HepG2 (cell line): ENCODE results near the gene DNAJC5. TPM values are rescaled to one million over a fixed set of nuclear protein-coding genes. Genes with fewer than 3 reads are reported as not detected.
A peak's percentile ranks its signal among the peaks of the same experiment; 100 is the strongest.

ENCODE experiments used
- ATAC-seq: fragments of 200-7000 bp; cut with Tn5 transposase; 3 replicates; pipeline ENCODE4 v1.9.1; 2020; ENCODE audit warnings: mild to moderate bottlenecking, moderate library complexity
- BruUV-seq: library from RNA; stranded (reverse); fragments of 400-500 nt; replicated peaks from 2 replicates; lab custom pipeline; 2021; lab: Mats Ljungman, UMichigan
- CTCF ChIA-PET: fragments of 300-600 bp; formaldehyde crosslinking; extraction: SDS; loops from one replicate; lab custom pipeline; 2021; ENCODE audit warnings: low total read pairs, inconsistent platforms, low intra/inter-chr PET ratio; lab: Yijun Ruan, JAX
- POLR2A ChIA-PET: fragments of 350-600 bp; sonication (Branson Sonifier 250); formaldehyde crosslinking; loops from one replicate; lab custom pipeline; 2020; ENCODE audit warnings: antibody characterized with exemption, inconsistent platforms; lab: Yijun Ruan, JAX
- DNase-seq: peaks from one replicate; pipeline ENCODE4 v3.0.0-alpha.2; 2015; ENCODE audit warnings: low spot score
- FAIRE-seq: peaks from 3 replicates; lab custom pipeline; 2011; peaks lifted over from hg19 to GRCh38; lab: Jason Lieb, UNC
- H2AFZ ChIP-seq: one replicate; pipeline ENCODE4 v1.6.1; 2011; ENCODE audit warnings: low read length, inconsistent platforms
- H3K27ac ChIP-seq: fragments of 300-600 bp; 3 replicates; pipeline ENCODE4 v1.8.0; 2011; ENCODE audit warnings: mixed run types, mild to moderate bottlenecking, mixed read lengths, low read length, inconsistent platforms; ENCODE audit not compliant: insufficient read depth; ENCODE audit errors: extremely low read length
- H3K27me3 ChIP-seq, 2 experiments: fragments of 200-600 bp in 1 of 2; 2 replicates in 1 of 2; 3 replicates in 1 of 2; pipeline versions ENCODE4 v1.6.0 to v1.8.0; 2011; ENCODE audit warnings: low read length in 2 of 2, mild to moderate bottlenecking in 2 of 2, moderate library complexity in 2 of 2, inconsistent platforms in 1 of 2; ENCODE audit not compliant: insufficient read depth in 2 of 2, control insufficient read depth in 1 of 2
- H3K36me3 ChIP-seq, 2 experiments: fragments of 200-600 bp in 1 of 2; replicated peaks in 1 of 2; 2 replicates in 1 of 2; 3 replicates in 1 of 2; pipeline versions ENCODE4 v1.5.1 to v1.8.0; 2011; ENCODE audit warnings: low read length in 2 of 2, inconsistent platforms in 1 of 2; ENCODE audit not compliant: insufficient read depth in 2 of 2, control insufficient read depth in 1 of 2
- H3K4me1 ChIP-seq: 2 replicates; pipeline ENCODE4 v1.5.1; 2012; ENCODE audit warnings: low read length, inconsistent platforms; ENCODE audit not compliant: insufficient read depth
- H3K4me2 ChIP-seq: 2 replicates; pipeline ENCODE4 v1.6.0; 2011; ENCODE audit warnings: low read depth, low read length, inconsistent platforms
- H3K4me3 ChIP-seq, 3 experiments: fragments of 200-600 bp in 1 of 3; sonication (generic), shearing (Covaris generic) in 1 of 3; replicated peaks in 1 of 3; 2 replicates each; pipeline ENCODE4 v1.5.1; 2011 to 2016; ENCODE audit warnings: low read length in 3 of 3, inconsistent platforms in 2 of 3, low read depth in 2 of 3, mild to moderate bottlenecking in 2 of 3, control low read depth in 1 of 3, mixed read lengths in 1 of 3; ENCODE audit not compliant: insufficient read depth in 1 of 3
- H3K79me2 ChIP-seq: one replicate; pipeline ENCODE4 v1.6.1; 2011; ENCODE audit warnings: low read length, inconsistent platforms; ENCODE audit not compliant: insufficient read depth
- H3K9ac ChIP-seq: 2 replicates; pipeline ENCODE4 v1.6.0; 2011; ENCODE audit warnings: mild to moderate bottlenecking, low read depth, low read length, inconsistent platforms; ENCODE audit not compliant: insufficient read depth
- H3K9me3 ChIP-seq: 2 replicates; pipeline ENCODE4 v1.5.1; 2012; ENCODE audit warnings: mild to moderate bottlenecking, low read length
- H4K20me1 ChIP-seq: 2 replicates; pipeline ENCODE4 v1.6.0; 2011; ENCODE audit warnings: inconsistent platforms, mild to moderate bottlenecking, low read length, moderate library complexity; ENCODE audit not compliant: insufficient read depth
- GZF1 ChIP-seq: sonication (generic); formaldehyde crosslinking; IDR thresholded peaks from 2 replicates; pipeline ENCODE4 v1.5.1; 2020; ENCODE audit warnings: mild to moderate bottlenecking, missing genetic modification reagents
- MED8 ChIP-seq: sonication (generic); formaldehyde crosslinking; IDR thresholded peaks from 2 replicates; pipeline ENCODE4 v1.8.1; 2023; ENCODE audit warnings: mild to moderate bottlenecking, missing genetic modification reagents; ENCODE audit not compliant: insufficient replicate concordance
- PATZ1 ChIP-seq: sonication (generic); formaldehyde crosslinking; IDR thresholded peaks from 2 replicates; pipeline ENCODE4 v1.4.0; 2020; ENCODE audit warnings: missing genetic modification reagents
- PTBP1 ChIP-seq: fragments of 200-400 bp; formaldehyde crosslinking; IDR thresholded peaks from 2 replicates; pipeline ENCODE4 v1.6.1; 2018; ENCODE audit warnings: low read length, low read depth; ENCODE audit not compliant: poor library complexity, severe bottlenecking
- ZFP91 ChIP-seq: sonication (generic); formaldehyde crosslinking; IDR thresholded peaks from 2 replicates; pipeline ENCODE4 v1.9.0; 2022; ENCODE audit warnings: missing genetic modification reagents, mild to moderate bottlenecking, borderline replicate concordance
- ZFX ChIP-seq: sonication (generic); formaldehyde crosslinking; IDR thresholded peaks from 2 replicates; pipeline ENCODE4 v1.4.0; 2020; ENCODE audit warnings: mild to moderate bottlenecking, low read depth, missing genetic modification reagents, moderate library complexity
- ZMAT3 ChIP-seq: sonication (generic); formaldehyde crosslinking; conservative IDR thresholded peaks from 2 replicates; pipeline ENCODE4 v1.7.0; 2021; ENCODE audit warnings: missing genetic modification reagents
- ZNF235 ChIP-seq: sonication (generic); formaldehyde crosslinking; IDR thresholded peaks from 2 replicates; pipeline ENCODE4 v1.8.1; 2023; ENCODE audit warnings: mild to moderate bottlenecking, missing genetic modification reagents, borderline replicate concordance
- ZNF687 ChIP-seq: sonication (generic); formaldehyde crosslinking; IDR thresholded peaks from 2 replicates; pipeline ENCODE4 v1.5.1; 2020; ENCODE audit warnings: mild to moderate bottlenecking, missing genetic modification reagents, moderate library complexity
- ZSCAN22 ChIP-seq: sonication (generic); formaldehyde crosslinking; IDR thresholded peaks from 2 replicates; pipeline ENCODE4 v1.4.0; 2020; ENCODE audit warnings: mild to moderate bottlenecking, missing genetic modification reagents
- WGBS: methylation state at CpG from one replicate; pipeline ENCODE4 v1.1.6; 2017; ENCODE audit warnings: low lambda C conversion rate; 5-methylcytosine and 5-hydroxymethylcytosine counted together
- in situ Hi-C: cut with HindIII; loops from 2 replicates; pipeline ENCODE4 v1.10.0; 2017; ENCODE audit warnings: low pct_unique_long_range_greater_than_20kb; ENCODE audit not compliant: extremely low pct_ligation_motif_present
- intact Hi-C: fragments of 100-400 bp; cut with micrococcal nuclease; formaldehyde crosslinking; loops from one replicate; pipeline ENCODE4 v1.10.0; 2022; ENCODE audit not compliant: unreplicated experiment
- polyA plus RNA-seq, 8 experiments: library from polyadenylated mRNA; depleted of rRNA in 3 of 8; stranded (reverse) in 7 of 8; unstranded in 1 of 8; fragments of >200 nt; fragmentation: Illumina TruSeq in 4 of 8; extraction: Trizol in 4 of 8; gene quantifications; 2 replicates each; pipeline versions ENCODE4 v1.2.1 to v1.2.3, GENCODE V29; 2011 to 2016; ENCODE audit warnings: low read depth in 4 of 8, missing spikeins in 1 of 8, mixed read lengths in 1 of 8; ENCODE audit not compliant: insufficient read depth in 1 of 8
- total RNA-seq, 5 experiments: library from RNA; depleted of rRNA; stranded (reverse); fragments of >200 nt; fragmentation: Illumina TruSeq; extraction: Trizol; gene quantifications; 2 replicates each; pipeline ENCODE4 v1.2.3, GENCODE V29; 2016; ENCODE audit warnings: low read depth in 1 of 5

The DNAJC5 gene
- total and polyA plus RNA-seq, 2 of the 13 experiments (the other 11 are each of a cell fraction or from before 2014, with no cell fraction given), result 42.8 to 64.5 TPM

GRCh38 chr20:63854766-63855362 lies 40.1 kb upstream of the DNAJC5 start:
- peak overlapping the region; percentile 68 for H3K9ac ChIP-seq
- no TSS peak for BruUV-seq
- H4K20me1 ChIP-seq, result no peaks in the 10 kb centered on the region
- in situ Hi-C loops (loop anchor here (5.0 kb wide), 3 partner anchors 33 to 148 kb away; partner anchors contain the start of genes ARFRP1 and ZGPAT), intact Hi-C loops (no loop called here)
- H3K36me3 ChIP-seq, result no peaks in the 10 kb centered on the region
- ATAC-seq (peak; percentile 7), FAIRE-seq (no peak), DNase-seq (no peak)
- H3K9me3 ChIP-seq, result no peaks in the 10 kb centered on the region
- ChIA-PET POLR2A (interaction anchor here (1.1 to 3.7 kb wide), 7 partner anchors 8 to 203 kb away, joined by 3 to 59 read pairs (median 6); partner anchors contain the start of genes ARFRP1, TPD52L2 and ZGPAT), CTCF (no interaction called here)
- H3K4me3 ChIP-seq, result peak overlapping the region; percentile 60 to 83 (median 66)
- no peak overlapping the region for H3K27ac ChIP-seq
- WGBS, result 1% methylated on average over 22 of the region's 26 CpGs
- H3K79me2 ChIP-seq, result no peaks in the 10 kb centered on the region
- H3K4me1 ChIP-seq, result peaks cover 62% of the 10 kb centered on the region
- peaks cover 3 to 11% of the 10 kb centered on the region in 2 experiments; a peak in 4 of 5 replicates for H3K27me3 ChIP-seq
- peak overlapping the region; percentile 93 for H3K4me2 ChIP-seq
- no peak overlapping the region for H2AFZ ChIP-seq
- TF ChIP-seq ZNF687, result peak; percentile 32
- TF ChIP-seq ZFX (CRISPR knock-in tag), result peak; percentile 70
- TF ChIP-seq ZFP91 (CRISPR knock-in tag), result 0 out of 2 replicates have a peak, but pooled peaks have one; percentile 24
- peak; percentile 79 for TF ChIP-seq PATZ1 (CRISPR knock-in tag)
- TF ChIP-seq ZNF235, result peak; percentile 18; the same call in 1 of the 2 replicates
- peak; percentile 23 for TF ChIP-seq MED8 (CRISPR knock-in tag)
- peak; percentile 58; the same call in 1 of the 2 replicates for TF ChIP-seq ZMAT3
- TF ChIP-seq GZF1 (CRISPR knock-in tag), result peak; percentile 83; the same call in 1 of the 2 replicates
- peak; percentile 5 for TF ChIP-seq PTBP1
- TF ChIP-seq ZSCAN22 (CRISPR knock-in tag), result 0 out of 2 replicates have a peak, but pooled peaks have one; percentile 36
